ENCODE measurements around the gene ADCK1.

The ADCK1 gene

DNA sequence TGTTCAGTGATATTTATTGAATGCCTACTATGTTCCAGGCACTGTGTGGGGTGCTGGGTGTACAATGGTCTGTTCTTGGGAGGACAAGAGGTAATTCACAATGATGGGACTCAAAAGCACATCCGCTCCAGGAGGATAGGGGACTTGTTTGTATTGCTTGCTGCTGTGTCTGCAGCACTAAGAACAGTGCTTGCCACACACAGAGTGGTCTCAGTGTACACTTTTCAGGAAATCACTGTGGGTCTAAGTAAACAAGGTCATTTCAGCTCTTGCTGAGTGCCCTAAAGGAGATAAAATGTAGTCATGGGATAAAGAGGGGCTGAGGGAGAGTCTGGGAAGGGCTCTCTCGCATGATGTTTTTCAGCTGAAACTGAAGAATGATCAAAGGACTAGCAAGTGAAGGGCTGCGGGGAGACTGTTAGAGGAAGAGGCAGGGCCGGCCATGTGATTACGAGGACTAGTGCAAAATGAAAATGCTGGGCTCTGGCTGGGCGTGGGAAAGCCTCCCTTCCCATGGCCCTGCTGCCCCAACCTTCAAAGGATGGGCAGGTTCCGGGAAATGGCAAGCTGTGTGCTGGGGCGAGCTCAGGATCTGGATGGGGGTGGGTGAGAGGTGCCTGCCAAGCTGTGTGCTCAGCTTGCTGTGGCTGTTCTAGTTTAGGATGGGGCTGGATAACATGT, 39.1 kb downstream of the ADCK1 start:
- H3K27ac ChIP-seq, result no peak overlapping the region
- TF ChIP-seq, protein P1, sequence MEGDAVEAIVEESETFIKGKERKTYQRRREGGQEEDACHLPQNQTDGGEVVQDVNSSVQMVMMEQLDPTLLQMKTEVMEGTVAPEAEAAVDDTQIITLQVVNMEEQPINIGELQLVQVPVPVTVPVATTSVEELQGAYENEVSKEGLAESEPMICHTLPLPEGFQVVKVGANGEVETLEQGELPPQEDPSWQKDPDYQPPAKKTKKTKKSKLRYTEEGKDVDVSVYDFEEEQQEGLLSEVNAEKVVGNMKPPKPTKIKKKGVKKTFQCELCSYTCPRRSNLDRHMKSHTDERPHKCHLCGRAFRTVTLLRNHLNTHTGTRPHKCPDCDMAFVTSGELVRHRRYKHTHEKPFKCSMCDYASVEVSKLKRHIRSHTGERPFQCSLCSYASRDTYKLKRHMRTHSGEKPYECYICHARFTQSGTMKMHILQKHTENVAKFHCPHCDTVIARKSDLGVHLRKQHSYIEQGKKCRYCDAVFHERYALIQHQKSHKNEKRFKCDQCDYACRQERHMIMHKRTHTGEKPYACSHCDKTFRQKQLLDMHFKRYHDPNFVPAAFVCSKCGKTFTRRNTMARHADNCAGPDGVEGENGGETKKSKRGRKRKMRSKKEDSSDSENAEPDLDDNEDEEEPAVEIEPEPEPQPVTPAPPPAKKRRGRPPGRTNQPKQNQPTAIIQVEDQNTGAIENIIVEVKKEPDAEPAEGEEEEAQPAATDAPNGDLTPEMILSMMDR (conservative IDR thresholded peaks at IDR 0.05), result no peak
- no peak for TF ChIP-seq ZFX (IDR thresholded peaks at IDR 0.05)

DNA sequence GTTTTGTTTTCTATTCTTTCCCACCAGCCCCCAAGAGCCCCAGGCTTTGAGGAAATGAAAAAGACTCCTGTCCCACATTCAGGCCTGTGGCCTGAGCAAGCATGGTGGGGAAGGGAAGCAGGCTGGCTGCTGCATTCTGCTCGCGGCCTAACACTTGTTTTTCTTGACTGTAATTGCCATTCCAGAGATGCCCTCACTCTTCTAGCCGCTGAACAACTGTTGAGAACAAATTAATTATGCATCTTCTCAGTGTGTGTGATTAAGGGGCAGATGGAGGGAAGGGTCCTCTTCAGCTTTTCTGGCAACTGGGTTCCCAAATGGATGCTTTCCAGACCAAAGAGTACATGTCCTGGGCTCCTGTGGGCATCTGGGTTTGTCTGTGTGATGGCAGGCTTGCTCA, 43.3 kb downstream of the ADCK1 start:
- H3K27ac ChIP-seq, result no peak overlapping the region
- TF ChIP-seq, protein P1 (conservative IDR thresholded peaks at IDR 0.05), result no peak
- no peak for TF ChIP-seq ZFX (IDR thresholded peaks at IDR 0.05)

DNA sequence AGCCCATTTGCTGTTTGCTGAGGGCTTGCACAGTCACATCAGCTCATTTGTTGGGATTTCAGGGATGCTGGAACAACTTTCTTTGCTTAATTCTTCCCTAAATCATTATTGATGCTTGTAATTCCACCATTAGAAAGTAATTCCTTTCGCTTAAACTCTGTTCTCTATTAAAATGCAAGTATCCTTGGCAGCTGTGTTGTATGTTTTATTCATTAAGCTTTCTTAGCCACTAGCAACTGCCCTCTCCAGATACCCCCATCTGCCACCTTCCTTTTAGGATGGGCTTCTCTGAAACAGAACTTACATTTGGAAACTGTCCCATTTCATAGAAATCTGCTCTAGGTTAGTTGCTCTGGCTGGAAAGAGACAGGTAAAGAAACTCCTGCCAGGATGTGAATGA, 43.7 kb downstream of the ADCK1 start:
- TF ChIP-seq, protein P1 (conservative IDR thresholded peaks at IDR 0.05), result no peak
- TF ChIP-seq ZFX (IDR thresholded peaks at IDR 0.05), result no peak
- no peak overlapping the region for H3K27ac ChIP-seq

DNA sequence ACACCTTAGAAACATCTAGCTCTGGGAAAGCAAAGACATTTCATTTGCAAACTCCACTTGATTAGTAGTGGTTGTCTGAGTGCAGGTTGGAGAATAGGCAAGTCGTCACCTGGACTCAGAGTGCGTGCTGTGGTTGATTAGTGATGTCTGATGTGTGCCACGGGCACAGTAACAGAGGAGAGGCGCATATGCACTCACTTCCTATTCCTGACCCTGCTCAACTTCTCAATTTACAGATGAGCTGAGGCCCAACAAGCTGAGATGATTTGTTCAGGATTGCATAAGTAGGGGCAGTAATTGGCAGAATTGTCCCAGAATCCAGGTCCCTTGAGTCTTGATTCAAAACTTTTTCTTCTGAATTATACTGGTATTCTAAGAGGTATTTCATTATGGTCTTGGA, 44.9 kb downstream of the ADCK1 start:
- TF ChIP-seq ZFX (IDR thresholded peaks at IDR 0.05), result no peak
- TF ChIP-seq, protein P1 (conservative IDR thresholded peaks at IDR 0.05), result no peak
- H3K27ac ChIP-seq, result no peak overlapping the region

DNA sequence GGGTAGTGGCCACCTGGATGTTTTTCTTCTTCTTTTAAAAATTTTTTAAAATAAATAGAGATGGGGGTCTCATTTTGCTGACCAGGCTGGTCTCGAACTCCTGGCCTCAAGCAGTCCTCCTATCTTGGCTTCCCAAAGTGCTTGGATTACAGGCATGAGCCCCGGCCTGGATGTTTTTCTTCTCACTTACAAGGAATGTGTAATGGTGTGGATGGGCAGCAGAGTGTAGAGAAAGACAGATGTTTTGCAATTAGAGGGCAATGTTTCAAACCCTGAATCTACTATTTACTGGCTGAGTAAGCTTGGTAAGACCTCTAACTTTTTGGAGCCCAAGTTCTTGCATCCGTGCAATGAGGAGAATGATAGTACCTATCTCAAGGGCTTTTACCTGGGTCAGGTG, 48.1 kb downstream of the ADCK1 start:
- no peak overlapping the region for H3K27ac ChIP-seq
- TF ChIP-seq ZFX (IDR thresholded peaks at IDR 0.05), result no peak
- TF ChIP-seq, protein P1 (conservative IDR thresholded peaks at IDR 0.05), result no peak

DNA sequence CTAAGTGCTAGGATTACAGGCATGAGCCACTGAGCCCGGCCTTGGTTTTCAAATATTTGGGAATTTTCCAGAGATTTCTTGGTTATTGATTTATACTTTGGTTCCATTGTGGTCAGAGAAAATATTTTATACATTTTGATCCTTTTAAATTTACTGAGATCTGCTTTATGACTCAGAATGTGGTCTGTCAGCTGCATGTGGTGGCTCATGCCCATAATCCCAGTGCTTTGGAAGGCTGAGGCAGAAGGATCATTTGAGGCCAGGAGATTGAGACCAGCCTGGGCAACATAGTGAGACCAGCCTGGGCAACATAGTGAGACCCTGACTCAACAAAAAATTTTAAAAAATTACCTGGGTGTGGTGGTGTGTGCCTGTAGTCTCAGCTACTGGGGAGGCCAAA, 49.8 kb downstream of the ADCK1 start:
- no peak overlapping the region for H3K27ac ChIP-seq
- no peak for TF ChIP-seq ZFX (IDR thresholded peaks at IDR 0.05)
- TF ChIP-seq, protein P1 (conservative IDR thresholded peaks at IDR 0.05), result no peak

DNA sequence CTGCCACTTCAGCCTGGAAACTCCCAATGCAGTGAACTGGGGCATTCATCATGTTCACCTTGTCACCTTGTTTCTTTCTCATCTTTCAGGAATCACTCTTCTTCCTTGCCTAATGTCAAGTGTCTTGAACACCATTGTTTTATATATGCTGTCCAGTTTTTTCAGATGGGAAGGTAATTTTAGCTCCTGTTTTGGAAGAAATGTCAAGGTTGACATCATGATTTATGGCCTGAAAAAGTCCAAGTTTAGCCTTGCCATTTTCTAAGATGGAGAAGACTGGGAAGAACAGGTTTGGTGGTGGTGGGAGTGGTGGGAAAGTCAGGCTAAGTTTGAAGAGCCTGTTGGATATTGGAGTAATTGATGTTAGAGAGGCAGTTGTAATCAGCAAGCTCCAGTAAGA, 54.0 kb downstream of the ADCK1 start:
- no peak for TF ChIP-seq ZFX (IDR thresholded peaks at IDR 0.05)
- TF ChIP-seq, protein P1 (conservative IDR thresholded peaks at IDR 0.05), result no peak
- no peak overlapping the region for H3K27ac ChIP-seq

All from C4-2B (cell line).